NCI-H2029 (cell line): ENCODE measurements around the gene NEK6.

ENCODE experiments used
- DNase-seq: peaks from one replicate; lab custom pipeline; 2025; lab: John Stamatoyannopoulos, UW

NEK6 gene

DNA sequence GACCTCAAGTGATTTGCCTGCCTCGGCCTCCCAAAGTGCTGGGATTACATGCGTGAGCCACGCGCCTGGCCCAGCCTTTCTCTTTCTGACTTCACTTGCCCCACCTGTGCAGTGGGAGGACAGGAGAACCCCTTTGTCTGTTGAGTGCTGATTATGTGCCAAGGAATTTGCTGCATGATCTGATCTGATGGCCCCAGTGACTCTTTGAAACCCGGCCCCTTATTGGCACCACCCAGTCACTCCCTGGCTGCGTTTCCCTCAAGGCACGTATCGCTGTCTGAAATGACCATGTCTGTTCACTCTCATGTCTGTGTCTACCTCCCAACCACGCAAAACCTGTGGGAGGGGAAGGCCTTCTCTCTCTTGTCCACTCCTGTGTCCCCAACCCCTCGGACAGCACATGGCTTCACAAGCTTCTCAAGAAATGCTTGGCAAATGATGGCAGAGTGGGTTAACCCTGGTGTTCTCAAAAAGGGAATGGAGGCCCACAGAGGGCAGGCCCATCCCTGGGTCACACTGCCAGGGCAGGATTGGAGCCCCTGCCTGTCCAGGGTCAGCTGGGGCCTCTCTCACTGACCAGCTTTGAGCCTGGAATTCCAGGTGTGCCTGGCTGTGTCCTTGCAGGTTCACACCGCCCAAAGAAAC, 21.9 kb downstream of the NEK6 start:
- DNase-seq: no peak

DNA sequence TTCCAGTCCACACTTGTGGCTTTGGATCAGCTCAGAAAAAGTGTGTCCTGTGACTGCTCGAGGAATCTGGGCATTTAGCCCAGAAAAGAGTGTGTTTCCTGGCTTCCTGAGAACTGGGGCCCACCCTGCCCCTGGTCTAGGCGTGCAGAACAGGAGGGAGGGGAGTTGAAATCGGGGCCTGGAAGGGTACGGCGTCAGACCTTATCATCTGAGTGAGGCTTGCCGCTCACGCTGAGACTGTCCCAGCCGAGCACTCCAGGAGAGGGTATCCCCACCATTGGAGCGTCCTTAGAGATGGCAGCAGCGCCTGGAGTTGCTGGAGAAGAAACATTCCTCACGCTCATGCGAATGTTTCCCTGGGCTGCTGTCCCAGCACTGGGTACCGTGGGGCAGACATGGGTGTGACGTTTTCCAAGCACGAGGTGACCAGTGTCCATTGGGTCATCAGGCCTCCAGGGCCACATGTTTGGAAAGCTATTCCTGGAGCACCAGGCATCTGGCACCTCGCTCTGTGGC, 22.5 kb downstream of the NEK6 start:
- no peak for DNase-seq

- DNase-seq: no peak
Observed at GRCh38 chr9:124281931-124282371, 24.2 kb downstream of the NEK6 start.

DNA sequence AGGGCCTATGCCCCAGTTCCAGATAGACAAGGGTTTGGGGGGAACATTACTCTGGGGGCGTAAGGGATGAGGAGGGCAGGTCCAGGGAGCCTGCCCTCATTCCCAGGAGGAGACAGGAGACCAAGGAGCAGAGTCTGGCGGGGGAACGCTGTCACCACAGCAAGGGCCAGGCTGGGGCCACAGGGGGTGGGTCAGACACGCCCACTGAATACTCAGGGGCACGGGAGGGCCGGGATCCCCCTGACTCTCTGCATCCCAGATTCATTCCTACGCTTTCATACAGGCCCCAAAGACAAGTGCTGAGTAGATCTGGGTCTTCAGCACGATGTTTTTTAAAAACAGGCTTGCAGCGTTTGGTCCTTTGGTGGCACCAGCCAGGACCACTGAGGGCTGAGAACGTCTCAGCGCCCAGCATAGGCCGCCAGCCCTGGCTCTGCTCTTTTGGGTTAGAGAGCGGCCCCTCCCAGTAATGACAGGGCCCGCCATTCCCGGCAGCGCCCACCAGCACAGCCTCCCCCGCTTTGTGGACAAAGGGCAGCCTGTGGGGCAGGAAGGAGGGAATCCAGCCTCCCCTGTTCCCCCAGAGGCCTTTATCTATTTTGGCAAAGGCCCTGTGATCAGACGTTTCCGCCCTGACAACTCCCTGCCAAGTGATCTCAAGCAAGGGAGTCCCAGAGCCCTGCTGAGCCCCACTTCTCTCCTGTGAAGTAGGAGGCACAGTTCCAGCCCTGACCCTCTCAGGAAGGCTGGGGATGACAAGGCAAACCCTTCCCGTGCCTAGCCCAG, 24.9 kb downstream of the NEK6 start:
- no peak for DNase-seq

DNA sequence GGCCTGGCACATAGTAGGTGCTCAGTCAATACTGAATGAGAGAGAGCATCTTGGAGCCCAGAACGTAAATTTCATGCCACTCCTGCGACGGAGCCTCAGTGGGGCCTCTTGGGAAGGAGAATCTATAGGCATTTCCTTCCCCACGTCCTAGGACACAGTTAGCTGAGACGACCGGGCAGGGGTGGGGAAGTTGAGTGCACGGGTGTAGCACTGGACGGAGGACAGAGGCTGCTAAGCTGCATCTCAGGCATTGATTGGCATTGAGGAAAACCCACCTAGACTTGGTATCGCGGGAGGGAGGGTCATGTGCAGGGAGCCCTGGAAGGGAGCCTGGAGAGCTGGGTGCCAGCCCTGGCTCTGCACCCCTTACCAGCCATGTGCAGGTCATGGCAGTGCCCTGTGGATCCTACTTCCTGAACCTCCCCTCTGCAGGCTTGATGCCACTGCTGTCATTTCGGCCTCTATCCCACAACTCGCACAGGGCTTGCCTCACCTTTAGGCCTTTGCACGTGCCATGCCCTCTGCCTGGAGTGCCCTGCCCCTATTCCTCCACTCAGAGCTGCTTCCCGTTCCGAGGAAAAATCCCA, 25.6 kb downstream of the NEK6 start:
- no peak for DNase-seq

- DNase-seq: no peak
Observed at GRCh38 chr9:124284237-124284831, 26.6 kb downstream of the NEK6 start.

DNA sequence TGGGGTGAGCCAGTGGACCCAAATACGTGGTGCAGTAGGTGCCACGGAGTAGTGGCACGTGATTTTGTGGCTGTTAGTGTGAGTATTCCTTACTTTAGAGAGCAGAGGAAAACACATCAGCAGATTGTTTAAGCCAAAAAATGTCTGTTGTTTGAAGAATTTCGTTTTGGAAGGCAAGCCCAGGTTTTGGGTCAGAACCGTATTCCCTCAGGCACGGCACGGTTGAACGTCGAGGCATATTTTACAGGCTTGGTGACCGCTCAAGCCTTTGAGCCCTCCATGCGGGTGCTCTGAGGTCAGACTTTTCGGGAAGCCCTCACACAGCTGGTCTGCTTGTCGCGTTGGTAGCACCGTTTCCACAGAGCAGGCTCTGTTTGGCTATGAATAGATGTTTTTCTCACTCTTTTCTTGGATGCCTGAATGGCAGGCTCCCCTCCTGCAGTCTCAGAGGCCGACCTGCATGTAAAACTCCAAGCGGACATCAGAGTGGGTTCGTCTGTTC, 27.2 kb downstream of the NEK6 start:
- DNase-seq: no peak

DNA sequence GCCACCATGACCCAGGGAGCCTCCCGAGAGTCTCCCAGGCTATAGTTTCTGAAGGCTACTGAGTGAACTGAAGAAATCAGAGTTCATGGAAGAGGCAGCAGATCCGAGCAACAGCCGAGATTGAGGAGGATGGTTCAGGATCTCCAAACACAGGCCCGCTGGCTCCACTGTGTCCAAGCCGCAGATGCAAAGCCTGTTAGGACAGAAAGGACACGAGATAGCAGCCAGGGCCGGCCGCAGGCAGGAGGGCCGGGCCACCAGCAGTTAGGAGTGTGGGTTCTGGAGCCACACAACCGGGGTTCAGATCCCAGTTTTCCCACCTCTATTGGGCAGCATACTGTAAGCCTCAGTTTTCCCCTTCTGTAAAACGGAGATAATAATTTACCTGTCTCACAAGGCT, 27.7 kb downstream of the NEK6 start:
- no peak for DNase-seq

GRCh38 chr9:124285903-124286291, 28.1 kb downstream of the NEK6 start:
- no peak for DNase-seq

DNA sequence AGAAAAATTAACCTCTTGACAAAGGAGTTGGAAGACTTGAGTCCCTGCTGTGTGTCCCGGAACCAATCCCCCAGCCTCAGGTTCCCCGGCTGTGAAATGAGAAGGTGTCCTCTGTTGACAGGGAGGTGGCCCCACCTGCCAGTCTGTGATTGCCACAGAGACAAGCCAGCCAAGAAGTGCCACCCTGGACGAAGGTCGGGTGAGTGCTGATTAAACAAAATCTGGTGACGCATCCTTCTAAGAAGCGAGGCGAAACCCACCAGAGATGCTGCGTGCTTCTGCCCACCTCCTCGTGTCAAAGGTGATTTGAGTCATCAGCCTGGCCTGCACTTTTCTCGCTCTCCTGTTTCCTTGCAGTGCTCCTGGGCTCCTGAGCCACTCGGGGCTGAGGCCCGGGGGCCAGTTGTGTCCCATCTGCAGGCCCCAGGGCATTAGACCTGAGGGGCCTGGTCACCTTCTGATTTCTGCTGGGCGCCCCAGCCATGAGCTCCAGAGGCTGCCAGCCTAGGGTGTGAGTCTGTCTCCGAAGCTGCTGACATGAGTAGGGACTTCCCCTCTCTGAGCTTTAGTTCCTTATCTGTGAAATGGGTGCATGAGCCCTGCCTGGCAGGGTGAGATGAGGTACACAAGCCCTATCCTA, 28.7 kb downstream of the NEK6 start:
- DNase-seq: no peak

DNA sequence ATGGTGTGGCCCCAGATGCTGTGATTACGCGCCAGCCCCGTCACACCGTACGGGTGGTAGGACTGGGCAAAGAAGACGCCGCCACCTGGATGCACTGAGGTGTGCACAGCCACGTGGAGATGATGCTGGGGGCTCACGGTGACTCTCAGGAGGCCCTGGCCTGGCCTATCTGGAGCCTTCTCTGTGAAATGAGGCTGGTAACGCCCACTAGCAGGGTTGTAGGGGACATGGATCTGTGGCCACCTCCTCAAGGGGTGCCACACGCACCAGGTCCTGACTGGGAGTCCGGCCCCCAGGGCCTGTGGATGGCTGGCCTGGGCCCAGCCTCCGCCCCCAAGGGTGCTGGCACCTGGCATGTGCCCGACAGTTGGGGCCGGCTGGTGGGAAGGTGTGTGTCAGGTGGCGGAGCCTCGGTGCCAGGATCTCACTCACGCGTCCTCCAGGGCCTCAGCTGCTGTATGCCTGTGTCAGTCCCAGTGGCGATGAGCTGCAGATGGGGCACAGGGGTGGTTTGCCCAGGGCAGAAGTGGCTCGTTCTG, 32.4 kb downstream of the NEK6 start:
- DNase-seq: peak; percentile 74

DNA sequence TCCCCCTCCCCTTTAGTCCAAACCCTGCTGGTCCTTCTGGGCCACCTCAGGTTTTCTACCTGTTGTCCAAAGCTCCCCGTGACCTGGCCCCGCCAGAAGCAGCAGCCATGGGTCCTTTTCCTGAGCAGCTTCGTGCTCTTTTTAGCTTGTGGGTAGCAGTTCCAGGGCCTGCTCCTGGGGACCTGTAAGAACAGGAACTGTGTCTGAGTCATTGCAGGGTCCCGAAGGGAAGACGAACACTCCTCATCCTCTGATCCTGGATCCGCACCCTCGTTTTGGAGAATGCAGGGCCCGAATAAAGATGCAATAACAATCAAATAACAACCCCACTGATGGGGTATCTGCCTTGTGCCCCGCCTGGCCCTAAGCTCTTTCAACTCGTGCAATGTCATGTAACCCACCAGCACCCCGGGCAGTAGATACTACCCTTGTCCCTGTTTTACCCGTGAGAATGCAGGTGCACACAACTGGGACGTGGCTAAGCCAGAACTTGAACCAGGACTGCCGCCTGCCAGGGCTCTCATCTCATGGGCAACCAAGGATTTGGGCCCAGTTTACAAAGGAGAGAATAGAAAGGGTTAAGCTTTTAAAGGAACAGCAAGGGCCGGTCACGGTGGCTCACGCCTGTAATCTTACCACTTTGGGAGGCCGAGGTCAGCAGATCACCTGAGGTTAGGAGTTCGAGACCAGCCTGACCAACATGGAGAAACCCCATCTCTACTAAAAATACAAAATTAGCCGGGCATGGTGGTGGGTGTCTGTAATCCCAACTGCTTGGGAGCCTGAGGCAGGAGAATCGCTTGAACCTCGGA, 33.2 kb downstream of the NEK6 start:
- no peak for DNase-seq

DNA sequence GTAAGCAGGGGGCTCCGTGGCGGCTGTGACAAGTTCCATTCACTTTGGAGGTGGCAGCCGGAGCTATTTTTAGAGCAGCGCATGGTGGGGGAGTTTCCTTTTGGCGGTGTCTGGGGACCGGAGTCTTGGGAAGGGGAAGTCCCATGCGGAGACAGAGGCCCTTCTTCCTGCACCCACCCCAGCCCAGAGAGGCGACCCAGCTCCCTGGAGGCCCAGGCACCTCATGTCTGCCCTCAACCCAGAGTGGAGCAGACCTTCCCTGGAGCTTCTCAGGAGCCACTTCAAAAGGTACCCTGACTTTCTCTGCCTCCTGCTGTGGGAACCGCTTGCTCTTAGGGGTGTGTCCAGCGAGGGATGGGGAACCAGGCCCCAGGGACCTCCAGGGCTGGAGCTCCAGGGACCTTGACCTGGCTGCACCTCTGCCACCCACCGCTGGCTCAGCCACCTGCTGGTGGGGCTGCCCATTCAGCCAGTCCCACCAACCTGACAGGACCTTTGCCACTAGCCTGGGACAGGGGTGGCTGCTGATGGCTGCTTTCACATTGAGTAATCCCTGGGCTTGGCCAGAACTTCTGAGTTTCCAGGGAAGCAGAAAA, 34.1 kb downstream of the NEK6 start:
- no peak for DNase-seq

GRCh38 chr9:124292696-124293593, 35.2 kb downstream of the NEK6 start:
- no peak for DNase-seq

DNA sequence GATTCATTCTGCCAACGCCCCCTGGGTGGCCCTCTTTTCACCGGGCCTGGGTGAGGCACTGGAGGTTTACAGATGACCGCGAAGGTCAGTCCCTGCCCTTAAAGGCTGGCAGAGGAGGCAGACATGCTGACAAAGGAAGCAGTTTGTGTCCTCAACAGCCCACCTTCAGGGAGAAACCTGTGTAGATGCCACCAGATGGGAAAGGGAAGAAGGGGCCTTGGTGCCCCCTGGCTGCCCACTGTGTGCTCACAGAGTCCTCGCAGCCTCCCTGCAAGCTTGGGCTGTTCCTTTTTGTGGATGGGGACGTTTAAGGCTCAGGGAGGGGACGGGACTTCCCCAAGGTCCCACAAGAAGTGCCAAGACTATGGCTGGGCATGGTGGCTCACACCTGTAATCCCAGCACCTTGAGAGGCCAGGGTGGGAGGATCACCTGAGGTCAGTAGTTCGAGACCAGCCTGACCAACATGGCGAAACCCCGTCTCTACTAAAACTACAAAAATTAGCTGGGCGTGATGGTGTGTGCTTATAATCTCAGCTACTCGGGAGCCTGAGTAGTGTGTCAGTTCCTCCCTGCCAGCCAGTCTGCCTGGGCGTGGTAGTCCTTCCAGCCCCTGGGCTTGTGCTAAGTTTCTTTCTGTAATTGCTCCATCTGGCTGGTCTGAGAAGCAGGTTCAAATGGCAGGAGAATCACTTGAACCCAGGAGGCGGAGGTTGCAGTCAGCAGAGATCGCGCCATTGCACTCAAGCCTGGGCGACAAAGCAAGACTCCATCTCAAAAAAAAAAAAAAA, 36.2 kb downstream of the NEK6 start:
- DNase-seq: no peak

GRCh38 chr9:124295159-124295794, 37.5 kb downstream of the NEK6 start:
- DNase-seq: no peak

GRCh38 chr9:124296094-124296493, 38.3 kb downstream of the NEK6 start:
- DNase-seq: no peak
